RPMI8226 (cell line): ENCODE data around the gene TTC14.
A peak's percentile ranks its signal among the peaks of the same experiment; 100 is the strongest.

ENCODE experiments used
- DNase-seq: peaks from one replicate; pipeline ENCODE4 v3.0.0-alpha.2; 2015

TTC14 gene

DNA sequence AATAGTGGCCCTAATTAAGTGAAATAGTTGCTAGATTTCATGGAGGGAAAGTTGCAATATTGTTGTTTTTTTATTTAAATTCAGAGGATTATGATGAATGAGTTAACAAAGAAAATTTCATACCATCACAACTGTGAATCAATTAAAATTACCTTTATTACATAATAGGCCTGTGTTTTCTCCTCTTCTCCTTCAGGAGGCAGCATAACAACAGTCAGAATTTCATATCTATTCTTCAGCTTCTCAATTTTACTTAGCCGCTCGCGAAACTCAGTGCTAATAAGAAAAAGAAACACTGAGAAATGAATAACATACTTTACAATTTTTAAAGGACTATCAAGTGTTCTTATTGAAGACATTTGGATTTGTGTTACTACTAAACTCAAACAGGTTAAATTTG is 29.4 kb downstream of the TTC14 start:
- DNase-seq = no peak

DNA sequence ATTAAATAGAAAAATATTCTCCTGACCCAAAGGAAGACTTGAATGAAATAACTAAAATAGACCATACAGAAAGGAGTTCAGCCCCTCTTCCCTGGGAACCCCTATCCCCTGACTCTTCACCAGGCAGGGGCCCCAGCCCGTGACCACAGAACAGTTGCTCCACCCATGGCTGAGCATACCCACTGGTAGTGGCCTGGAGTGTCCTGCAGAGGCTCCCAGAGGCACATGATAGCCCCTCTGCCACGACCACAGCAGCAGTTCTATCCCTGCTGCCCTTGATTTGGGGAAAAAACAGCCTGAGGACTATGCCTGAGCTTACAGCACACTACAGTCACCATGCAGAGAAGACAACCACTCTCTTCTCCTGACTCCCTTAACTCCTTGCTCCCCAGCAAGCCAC is 31.8 kb downstream of the TTC14 start:
- DNase-seq = no peak

DNA sequence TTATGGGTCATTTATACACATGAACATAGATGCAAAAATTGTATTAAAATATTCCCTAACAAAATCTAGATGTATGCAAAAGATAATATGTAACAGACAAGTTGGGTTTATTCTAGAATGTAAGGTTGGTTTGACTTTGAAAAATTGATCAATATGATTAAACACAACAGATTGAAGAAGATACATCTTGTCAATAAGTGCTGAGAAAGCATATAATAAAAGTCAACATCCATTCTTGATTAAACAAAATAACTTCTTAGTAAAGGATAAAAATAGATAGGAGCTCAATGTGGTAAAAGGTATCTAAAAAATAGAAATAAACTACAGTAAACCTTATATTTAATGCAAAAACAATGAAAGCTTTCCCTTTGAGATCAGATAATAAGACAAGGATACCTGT is 39.0 kb downstream of the TTC14 start:
- no peak for DNase-seq

GRCh38 chr3:180646187-180646790 is 44.3 kb downstream of the TTC14 start:
- peak; percentile 23 for DNase-seq

DNA sequence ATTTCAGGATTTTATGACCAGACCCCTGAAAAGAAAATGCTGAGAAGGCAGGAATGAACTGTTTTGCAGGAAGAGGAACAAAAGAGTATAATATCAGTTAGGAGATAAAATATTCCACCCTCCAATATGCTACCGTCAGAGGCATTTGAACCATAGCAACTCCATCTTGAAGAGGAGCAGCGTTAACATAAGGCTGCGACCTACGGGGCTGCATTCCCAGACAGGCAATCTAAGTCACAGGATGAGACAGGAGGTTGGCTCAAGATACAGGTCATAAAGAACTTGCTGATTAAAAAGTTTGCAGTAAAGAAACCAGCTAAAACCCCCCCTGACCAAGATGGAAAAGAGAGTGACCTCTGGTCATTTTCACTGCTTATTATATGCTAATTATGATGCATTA is 54.4 kb downstream of the TTC14 start:
- no peak for DNase-seq

- no peak for DNase-seq
Observed at GRCh38 chr3:180657094-180657493, 55.1 kb downstream of the TTC14 start.
